Cardiac muscle cell (in vitro differentiated cells and primary cell): Measurements from ENCODE around the gene PLA2G4A. TPM values are rescaled to one million over a fixed set of nuclear protein-coding genes. Genes with fewer than 3 reads are reported as not detected.

Source experiments
- DNase-seq, 2 donors: peaks; one replicate each; pipeline versions ENCODE4 v3.0.0 to v3.0.0-alpha.2; 2010 to 2017; ENCODE audit warnings: low read depth in 1 of 2, low spot score in 1 of 2
- H3K27ac ChIP-seq: fragments of 200-600 bp; sonication (generic); 2 replicates; pipeline ENCODE4 v1.5.1; 2016
- H3K27me3 ChIP-seq: fragments of 200-600 bp; sonication (generic); 2 replicates; pipeline ENCODE4 v1.6.0; 2016; ENCODE audit warnings: control low read depth
- H3K36me3 ChIP-seq: fragments of 200-600 bp; sonication (generic); 2 replicates; pipeline ENCODE4 v1.5.1; 2016; ENCODE audit warnings: control low read depth
- H3K4me1 ChIP-seq: fragments of 200-600 bp; sonication (generic); 2 replicates; pipeline ENCODE4 v1.8.1; 2017; ENCODE audit warnings: low read depth, mild to moderate bottlenecking, mixed run types
- H3K4me3 ChIP-seq: fragments of 200-600 bp; sonication (generic); 2 replicates; pipeline ENCODE4 v1.5.1; 2016; ENCODE audit warnings: mild to moderate bottlenecking
- H3K9me3 ChIP-seq: fragments of 200-600 bp; sonication (generic); 2 replicates; pipeline ENCODE4 v1.5.1; 2017; ENCODE audit warnings: low read depth, mild to moderate bottlenecking, control low read depth
- CTCF ChIP-seq: IDR thresholded peaks from 2 replicates; pipeline ENCODE4 v1.5.1; 2012; ENCODE audit warnings: low read depth, mild to moderate bottlenecking, low read length
- polyA plus RNA-seq: library from polyadenylated mRNA; unstranded; fragments of >200 nt; fragmentation: Nextera tagmentation; extraction: Ambion mirVana; gene quantifications from 2 replicates; pipeline ENCODE4 v1.2.1, GENCODE V29; 2016
- total RNA-seq: library from RNA; depleted of rRNA; stranded (reverse); fragments of >200 nt; gene quantifications from 2 replicates; pipeline ENCODE4 v1.2.3, GENCODE V29; 2016

The PLA2G4A gene
- total and polyA plus RNA-seq, 2 experiments from 2014 or later = 0.09 TPM; not detected in 1

- DNase-seq = peak in 1 of 2 donors; percentile 47
Observed at GRCh38 chr1:186894415-186894814, 65.7 kb downstream of the PLA2G4A start.

GRCh38 chr1:186896211-186896610 lies 67.5 kb downstream of the PLA2G4A start:
- TF ChIP-seq CTCF = no peak
- Histone ChIP-seq H3K4me3 (no peak overlapping the region), H3K9me3 (no peaks in the 10 kb centered on the region), H3K36me3 (no peaks in the 10 kb centered on the region), H3K4me1 (no peaks in the 10 kb centered on the region), H3K27ac (no peak overlapping the region), H3K27me3 (no peaks in the 10 kb centered on the region)
- DNase-seq = peak in 1 of 2 donors; percentile 73

More at GRCh38 chr1:186894415-186894814, 65.7 kb downstream of the PLA2G4A start:
- no peak for TF ChIP-seq CTCF
- Histone ChIP-seq H3K27ac (no peak overlapping the region), H3K27me3 (no peaks in the 10 kb centered on the region), H3K36me3 (no peaks in the 10 kb centered on the region), H3K4me3 (no peak overlapping the region), H3K4me1 (no peaks in the 10 kb centered on the region), H3K9me3 (no peaks in the 10 kb centered on the region)

GRCh38 chr1:186897008-186897407 lies 68.3 kb downstream of the PLA2G4A start:
- H3K4me3 ChIP-seq = no peak overlapping the region
- no peaks in the 10 kb centered on the region for H3K36me3 ChIP-seq
- H3K27me3 ChIP-seq = no peaks in the 10 kb centered on the region
- no peaks in the 10 kb centered on the region for H3K9me3 ChIP-seq
- no peak for TF ChIP-seq CTCF
- no peak for DNase-seq
- H3K27ac ChIP-seq = no peak overlapping the region
- no peaks in the 10 kb centered on the region for H3K4me1 ChIP-seq

GRCh38 chr1:186899577-186899976 lies 70.8 kb downstream of the PLA2G4A start:
- no peaks in the 10 kb centered on the region for H3K4me1 ChIP-seq
- DNase-seq = no peak
- H3K9me3 ChIP-seq = no peaks in the 10 kb centered on the region
- no peak overlapping the region for H3K4me3 ChIP-seq
- H3K27me3 ChIP-seq = no peaks in the 10 kb centered on the region
- no peak overlapping the region for H3K27ac ChIP-seq
- no peaks in the 10 kb centered on the region for H3K36me3 ChIP-seq
- TF ChIP-seq CTCF = no peak

- Histone ChIP-seq H3K36me3 (no peaks in the 10 kb centered on the region), H3K27ac (no peak overlapping the region), H3K4me1 (no peaks in the 10 kb centered on the region), H3K9me3 (no peaks in the 10 kb centered on the region), H3K27me3 (no peaks in the 10 kb centered on the region), H3K4me3 (no peak overlapping the region)
- DNase-seq = no peak
- TF ChIP-seq CTCF = no peak
Observed at GRCh38 chr1:186899977-186900376, 71.2 kb downstream of the PLA2G4A start.
